MM.1S (cell line): Measurements from ENCODE around the gene PTGDS.

Experiments used
- DNase-seq: peaks from one replicate; pipeline ENCODE4 v3.0.0-alpha.2; 2015
- H2AFZ ChIP-seq: fragments of 300-600 bp; sonication (generic); 2 replicates; pipeline ENCODE4 v1.6.0; 2016; ENCODE audit warnings: antibody characterized with exemption, low read length
- H3F3A ChIP-seq: fragments of 300-600 bp; sonication (generic); 2 replicates; pipeline ENCODE4 v1.6.1; 2016; ENCODE audit warnings: mild to moderate bottlenecking, antibody characterized with exemption, low read length, moderate library complexity, mixed read lengths; ENCODE audit not compliant: insufficient read depth
- H3K27ac ChIP-seq: fragments of 300-600 bp; sonication (generic); 2 replicates; pipeline ENCODE4 v1.5.1; 2016; ENCODE audit warnings: mild to moderate bottlenecking, low read length
- H3K27me3 ChIP-seq: fragments of 300-600 bp; sonication (generic); replicated peaks from 2 replicates; pipeline ENCODE4 v1.6.0; 2016; ENCODE audit warnings: low read length; ENCODE audit not compliant: insufficient read depth
- H3K36me3 ChIP-seq: fragments of 300-600 bp; sonication (generic); replicated peaks from 2 replicates; pipeline ENCODE4 v1.6.1; 2016; ENCODE audit warnings: mild to moderate bottlenecking, low read length, mixed read lengths; ENCODE audit not compliant: insufficient read depth
- H3K4me1 ChIP-seq: fragments of 300-600 bp; sonication (generic); 2 replicates; pipeline ENCODE4 v1.6.1; 2016; ENCODE audit warnings: low read length, mixed read lengths
- H3K4me2 ChIP-seq: fragments of 300-600 bp; sonication (generic); 2 replicates; pipeline ENCODE4 v1.6.0; 2016; ENCODE audit warnings: low read depth, low read length
- H3K4me3 ChIP-seq: fragments of 300-600 bp; sonication (generic); 2 replicates; pipeline ENCODE4 v1.5.1; 2016; ENCODE audit warnings: low read length, mixed read lengths
- H3K79me2 ChIP-seq: fragments of 300-600 bp; sonication (generic); 2 replicates; pipeline ENCODE4 v1.6.1; 2016; ENCODE audit warnings: mixed run types, low read length, mixed read lengths
- H3K9ac ChIP-seq: fragments of 300-600 bp; sonication (generic); 2 replicates; pipeline ENCODE4 v1.6.1; 2016; ENCODE audit warnings: low read length, mixed read lengths
- H3K9me2 ChIP-seq: fragments of 300-600 bp; sonication (generic); replicated peaks from 2 replicates; pipeline ENCODE4 v1.6.1; 2016; ENCODE audit warnings: mild to moderate bottlenecking, low read length, mixed read lengths; ENCODE audit not compliant: insufficient read depth
- H3K9me3 ChIP-seq: fragments of 300-600 bp; sonication (generic); replicated peaks from 2 replicates; pipeline ENCODE4 v1.6.1; 2016; ENCODE audit warnings: mild to moderate bottlenecking, low read length, mixed read lengths; ENCODE audit not compliant: insufficient read depth
- H4K20me1 ChIP-seq: fragments of 300-600 bp; sonication (generic); 2 replicates; pipeline ENCODE4 v1.6.1; 2016; ENCODE audit warnings: mild to moderate bottlenecking, low read length, moderate library complexity, mixed read lengths; ENCODE audit not compliant: insufficient read depth
- EZH2 ChIP-seq: fragments of 300-600 bp; sonication (generic); optimal IDR thresholded peaks from 2 replicates; pipeline ENCODE3; 2017; ENCODE audit warnings: low read depth, mild to moderate bottlenecking, antibody characterized with exemption, low read length, mixed read lengths
- EZH2phosphoT487 ChIP-seq: fragments of 300-600 bp; sonication (generic); IDR thresholded peaks from 2 replicates; pipeline ENCODE4 v1.6.1; 2018; ENCODE audit warnings: antibody characterized with exemption, low read length
- TF ChIP-seq, protein P1 (sequence below): fragments of 300-600 bp; sonication (generic); IDR thresholded peaks from 2 replicates; pipeline ENCODE4 v1.5.1; 2016; ENCODE audit warnings: antibody characterized with exemption, low read length, mixed read lengths

Gene PTGDS

GRCh38 chr9:136979769-136980587 lies 2.7 kb downstream of the PTGDS start:
- Histone ChIP-seq H3K27me3 (peaks cover 74% of the 10 kb centered on the region), H3F3A (no peaks in the 10 kb centered on the region), H3K9me2 (no peaks in the 10 kb centered on the region), H3K4me3 (no peak overlapping the region), H4K20me1 (no peaks in the 10 kb centered on the region), H3K4me2 (no peak overlapping the region), H2AFZ (no peak overlapping the region), H3K36me3 (no peaks in the 10 kb centered on the region), H3K9me3 (no peaks in the 10 kb centered on the region), H3K79me2 (no peaks in the 10 kb centered on the region), H3K4me1 (no peaks in the 10 kb centered on the region), H3K27ac (no peak overlapping the region), H3K9ac (no peak overlapping the region)
- no peak for DNase-seq
- TF ChIP-seq, protein P1, sequence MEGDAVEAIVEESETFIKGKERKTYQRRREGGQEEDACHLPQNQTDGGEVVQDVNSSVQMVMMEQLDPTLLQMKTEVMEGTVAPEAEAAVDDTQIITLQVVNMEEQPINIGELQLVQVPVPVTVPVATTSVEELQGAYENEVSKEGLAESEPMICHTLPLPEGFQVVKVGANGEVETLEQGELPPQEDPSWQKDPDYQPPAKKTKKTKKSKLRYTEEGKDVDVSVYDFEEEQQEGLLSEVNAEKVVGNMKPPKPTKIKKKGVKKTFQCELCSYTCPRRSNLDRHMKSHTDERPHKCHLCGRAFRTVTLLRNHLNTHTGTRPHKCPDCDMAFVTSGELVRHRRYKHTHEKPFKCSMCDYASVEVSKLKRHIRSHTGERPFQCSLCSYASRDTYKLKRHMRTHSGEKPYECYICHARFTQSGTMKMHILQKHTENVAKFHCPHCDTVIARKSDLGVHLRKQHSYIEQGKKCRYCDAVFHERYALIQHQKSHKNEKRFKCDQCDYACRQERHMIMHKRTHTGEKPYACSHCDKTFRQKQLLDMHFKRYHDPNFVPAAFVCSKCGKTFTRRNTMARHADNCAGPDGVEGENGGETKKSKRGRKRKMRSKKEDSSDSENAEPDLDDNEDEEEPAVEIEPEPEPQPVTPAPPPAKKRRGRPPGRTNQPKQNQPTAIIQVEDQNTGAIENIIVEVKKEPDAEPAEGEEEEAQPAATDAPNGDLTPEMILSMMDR = no peak
- TF ChIP-seq EZH2phosphoT487 = no peak
- TF ChIP-seq EZH2 = no peak

GRCh38 chr9:136980669-136981478 lies 3.6 kb downstream of the PTGDS start:
- DNase-seq = no peak

DNA sequence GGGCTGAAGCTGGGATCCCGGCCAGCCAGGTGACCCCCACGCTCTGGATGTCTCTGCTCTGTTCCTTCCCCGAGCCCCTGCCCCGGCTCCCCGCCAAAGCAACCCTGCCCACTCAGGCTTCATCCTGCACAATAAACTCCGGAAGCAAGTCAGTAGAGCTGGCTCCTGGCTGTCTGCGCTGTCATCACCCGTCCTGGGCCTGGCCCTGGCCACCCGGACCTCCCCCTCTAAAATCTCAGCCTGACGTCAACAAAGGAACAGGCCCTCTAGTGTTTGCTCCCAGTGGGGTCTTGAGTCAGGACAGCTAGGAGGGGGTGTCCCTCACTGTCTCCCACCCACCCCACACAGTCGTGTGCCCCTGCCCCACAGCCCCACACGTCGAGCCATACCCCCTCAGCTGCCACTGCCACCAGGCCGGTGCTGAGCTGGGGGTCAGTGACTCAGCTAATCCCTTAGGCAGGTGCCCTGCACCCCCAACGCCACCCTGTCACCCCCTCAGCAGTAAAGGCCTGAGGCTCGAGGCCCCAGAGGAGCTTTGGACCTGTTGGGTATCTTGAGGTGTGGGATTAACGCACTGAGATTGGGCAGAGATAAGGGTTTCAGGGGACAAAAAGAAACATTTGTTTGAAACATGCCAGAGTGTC lies 4.4 kb downstream of the PTGDS start:
- TF ChIP-seq, protein P1 = no peak
- no peak for TF ChIP-seq EZH2
- TF ChIP-seq EZH2phosphoT487 = no peak
- Histone ChIP-seq H3K9me3 (no peaks in the 10 kb centered on the region), H3K4me2 (no peak overlapping the region), H3K9ac (no peak overlapping the region), H3F3A (no peaks in the 10 kb centered on the region), H3K4me3 (no peak overlapping the region), H3K36me3 (no peaks in the 10 kb centered on the region), H3K4me1 (no peaks in the 10 kb centered on the region), H3K9me2 (no peaks in the 10 kb centered on the region), H3K79me2 (no peaks in the 10 kb centered on the region), H3K27ac (no peak overlapping the region), H4K20me1 (no peaks in the 10 kb centered on the region), H3K27me3 (peaks cover 73% of the 10 kb centered on the region), H2AFZ (no peak overlapping the region)
- DNase-seq = no peak

More at GRCh38 chr9:136980669-136981478, 3.6 kb downstream of the PTGDS start:
- Histone ChIP-seq H3K4me3 (no peak overlapping the region), H3K79me2 (no peaks in the 10 kb centered on the region), H3K9me3 (no peaks in the 10 kb centered on the region), H4K20me1 (no peaks in the 10 kb centered on the region), H3K4me2 (no peak overlapping the region), H3K9me2 (no peaks in the 10 kb centered on the region), H3K27ac (no peak overlapping the region), H3K4me1 (no peaks in the 10 kb centered on the region), H3K9ac (no peak overlapping the region), H3K36me3 (no peaks in the 10 kb centered on the region), H3K27me3 (peaks cover 74% of the 10 kb centered on the region), H3F3A (no peaks in the 10 kb centered on the region), H2AFZ (no peak overlapping the region)
- TF ChIP-seq EZH2 (no peak), EZH2phosphoT487 (no peak)
- TF ChIP-seq, protein P1 = no peak
